ENCODE measurements around the gene TRAPPC3. TPM values are rescaled to one million over a fixed set of nuclear protein-coding genes. Genes with fewer than 3 reads are reported as not detected.

Gene TRAPPC3
- total and polyA plus RNA-seq, 9 of the 15 experiments (the other 6 are each of a cell fraction or from before 2014, with no cell fraction given): 20.6 to 141 (median 112) TPM

GRCh38 chr1:36187800-36188593 is 38.7 kb upstream of the TRAPPC3 start (continued):
- no peak for TF ChIP-seq ADNP (tag; IDR thresholded peaks at IDR 0.05)
- no peak for TF ChIP-seq FOXA1 (IDR thresholded peaks at IDR 0.05; ENCODE audit: borderline replicate concordance)
- no peak for TF ChIP-seq ZFPM2 (CRISPR knock-in tag; IDR thresholded peaks at IDR 0.05)
- no peak for TF ChIP-seq SRSF9 (IDR thresholded peaks at IDR 0.05; ENCODE audit: borderline replicate concordance, low read depth, low read length)
- TF ChIP-seq GTF2E2 (tag; IDR thresholded peaks at IDR 0.05): no peak
- peak; percentile 70 for TF ChIP-seq ZNF592 (IDR thresholded peaks at IDR 0.05)
- no peak for TF ChIP-seq ZNF175 (CRISPR knock-in tag; IDR thresholded peaks at IDR 0.05; ENCODE audit: low read depth)
- no peak for TF ChIP-seq RBBP5 (IDR thresholded peaks at IDR 0.05; ENCODE audit: borderline replicate concordance, insufficient read depth, low read length, poor library complexity, severe bottlenecking)
- TF ChIP-seq CHD1 (IDR thresholded peaks at IDR 0.05; ENCODE audit: low read length): no peak
- TF ChIP-seq TAF9B (IDR thresholded peaks at IDR 0.05; ENCODE audit: partially characterized antibody): no peak
- TF ChIP-seq FUS (optimal IDR thresholded peaks at IDR 0.05; ENCODE audit: low read depth, low read length): no peak
- TF ChIP-seq RREB1 (CRISPR knock-in tag; IDR thresholded peaks at IDR 0.05): no peak
- TF ChIP-seq ZNF146 (CRISPR knock-in tag; IDR thresholded peaks at IDR 0.05; ENCODE audit: unreplicated experiment): no peak
- TF ChIP-seq MED1 (CRISPR knock-in tag; IDR thresholded peaks at IDR 0.05; ENCODE audit: borderline replicate concordance): no peak
- peak in 1 of 2 experiments; percentile 52; a peak in 1 of 4 replicates for TF ChIP-seq KDM4B (IDR thresholded peaks at IDR 0.05; ENCODE audit: borderline replicate concordance in 2 of 2, low read depth in 1 of 2)
- no peak for TF ChIP-seq SRSF3 (IDR thresholded peaks at IDR 0.05; ENCODE audit: insufficient read depth, low read length)
- TF ChIP-seq ZBED1 (IDR thresholded peaks at IDR 0.05): no peak
- TF ChIP-seq MYNN (IDR thresholded peaks at IDR 0.05): peak; percentile 89; the same call in 1 of the 2 replicates
- no peak for TF ChIP-seq MYNN (CRISPR knock-in tag; IDR thresholded peaks at IDR 0.05)

All from K562 (cell line).